ENCODE measurements around the gene FAM120B.

DNA sequence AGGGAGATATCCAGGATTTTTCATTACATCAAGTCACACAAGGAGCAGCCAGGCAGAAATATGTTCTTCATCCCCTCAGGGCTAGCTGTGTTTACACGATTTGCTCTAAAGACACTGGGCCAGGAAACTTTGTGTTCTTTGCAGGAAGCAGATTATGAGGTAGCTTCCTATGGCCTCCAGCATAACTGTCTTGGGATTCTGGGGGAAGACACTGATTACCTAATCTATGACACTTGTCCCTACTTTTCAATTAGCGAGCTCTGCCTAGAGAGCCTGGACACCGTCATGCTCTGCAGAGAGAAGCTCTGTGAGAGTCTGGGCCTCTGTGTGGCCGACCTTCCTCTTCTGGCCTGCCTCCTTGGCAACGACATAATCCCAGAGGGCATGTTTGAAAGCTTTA is 11.2 kb downstream of the FAM120B start:
- TF ChIP-seq, protein P1, sequence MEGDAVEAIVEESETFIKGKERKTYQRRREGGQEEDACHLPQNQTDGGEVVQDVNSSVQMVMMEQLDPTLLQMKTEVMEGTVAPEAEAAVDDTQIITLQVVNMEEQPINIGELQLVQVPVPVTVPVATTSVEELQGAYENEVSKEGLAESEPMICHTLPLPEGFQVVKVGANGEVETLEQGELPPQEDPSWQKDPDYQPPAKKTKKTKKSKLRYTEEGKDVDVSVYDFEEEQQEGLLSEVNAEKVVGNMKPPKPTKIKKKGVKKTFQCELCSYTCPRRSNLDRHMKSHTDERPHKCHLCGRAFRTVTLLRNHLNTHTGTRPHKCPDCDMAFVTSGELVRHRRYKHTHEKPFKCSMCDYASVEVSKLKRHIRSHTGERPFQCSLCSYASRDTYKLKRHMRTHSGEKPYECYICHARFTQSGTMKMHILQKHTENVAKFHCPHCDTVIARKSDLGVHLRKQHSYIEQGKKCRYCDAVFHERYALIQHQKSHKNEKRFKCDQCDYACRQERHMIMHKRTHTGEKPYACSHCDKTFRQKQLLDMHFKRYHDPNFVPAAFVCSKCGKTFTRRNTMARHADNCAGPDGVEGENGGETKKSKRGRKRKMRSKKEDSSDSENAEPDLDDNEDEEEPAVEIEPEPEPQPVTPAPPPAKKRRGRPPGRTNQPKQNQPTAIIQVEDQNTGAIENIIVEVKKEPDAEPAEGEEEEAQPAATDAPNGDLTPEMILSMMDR (IDR thresholded peaks at IDR 0.05 in 2 of 3, conservative IDR thresholded peaks at IDR 0.05 in 1 of 3; ENCODE audit: borderline replicate concordance in 1 of 3, insufficient read depth in 1 of 3, low read depth in 2 of 3, low read length in 2 of 3) = no peak
- TF ChIP-seq RAD21 (IDR thresholded peaks at IDR 0.05; ENCODE audit: low read depth) = no peak
- no peak for TF ChIP-seq EZH2 (IDR thresholded peaks at IDR 0.05)
- TF ChIP-seq POLR2A (IDR thresholded peaks at IDR 0.05; ENCODE audit: borderline replicate concordance, extremely low read depth, insufficient read depth, insufficient read length) = no peak
- TF ChIP-seq SP1 (IDR thresholded peaks at IDR 0.05; ENCODE audit: low read depth) = no peak

Data from HCT116 (cell line).